MM.1S (cell line): ENCODE data around the gene PSRC1.

ENCODE experiments used
- EZH2 ChIP-seq: fragments of 300-600 bp; sonication (generic); optimal IDR thresholded peaks from 2 replicates; pipeline ENCODE3; 2017; ENCODE audit warnings: low read depth, mild to moderate bottlenecking, antibody characterized with exemption, low read length, mixed read lengths
- TF ChIP-seq, protein P1 (sequence below): fragments of 300-600 bp; sonication (generic); IDR thresholded peaks from 2 replicates; pipeline ENCODE4 v1.5.1; 2016; ENCODE audit warnings: antibody characterized with exemption, low read length, mixed read lengths

DNA sequence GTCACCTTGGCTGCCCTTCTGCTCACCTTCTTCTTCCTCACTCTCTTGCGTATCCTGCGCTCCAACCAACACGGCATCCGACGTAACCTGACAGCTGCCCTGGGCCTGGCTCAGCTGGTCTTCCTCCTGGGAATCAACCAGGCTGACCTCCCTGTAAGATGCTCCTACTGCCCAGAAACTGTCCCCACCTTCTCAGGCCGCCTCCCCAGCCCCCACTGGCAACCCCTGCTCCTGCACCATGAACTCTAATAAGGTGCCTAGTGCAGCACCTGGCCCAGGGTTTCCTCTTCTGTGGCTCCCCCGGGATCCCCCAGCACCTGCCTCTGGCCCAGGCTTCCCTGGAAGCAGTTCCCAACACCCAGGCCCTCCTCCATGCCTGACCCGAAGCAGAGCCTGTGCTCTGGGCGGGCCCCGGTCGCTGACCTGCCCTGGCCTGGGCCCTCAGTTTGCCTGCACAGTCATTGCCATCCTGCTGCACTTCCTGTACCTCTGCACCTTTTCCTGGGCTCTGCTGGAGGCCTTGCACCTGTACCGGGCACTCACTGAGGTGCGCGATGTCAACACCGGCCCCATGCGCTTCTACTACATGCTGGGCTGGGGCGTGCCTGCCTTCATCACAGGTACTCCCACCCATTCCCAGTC lies 12.8 kb downstream of the PSRC1 start:
- TF ChIP-seq, protein P1, sequence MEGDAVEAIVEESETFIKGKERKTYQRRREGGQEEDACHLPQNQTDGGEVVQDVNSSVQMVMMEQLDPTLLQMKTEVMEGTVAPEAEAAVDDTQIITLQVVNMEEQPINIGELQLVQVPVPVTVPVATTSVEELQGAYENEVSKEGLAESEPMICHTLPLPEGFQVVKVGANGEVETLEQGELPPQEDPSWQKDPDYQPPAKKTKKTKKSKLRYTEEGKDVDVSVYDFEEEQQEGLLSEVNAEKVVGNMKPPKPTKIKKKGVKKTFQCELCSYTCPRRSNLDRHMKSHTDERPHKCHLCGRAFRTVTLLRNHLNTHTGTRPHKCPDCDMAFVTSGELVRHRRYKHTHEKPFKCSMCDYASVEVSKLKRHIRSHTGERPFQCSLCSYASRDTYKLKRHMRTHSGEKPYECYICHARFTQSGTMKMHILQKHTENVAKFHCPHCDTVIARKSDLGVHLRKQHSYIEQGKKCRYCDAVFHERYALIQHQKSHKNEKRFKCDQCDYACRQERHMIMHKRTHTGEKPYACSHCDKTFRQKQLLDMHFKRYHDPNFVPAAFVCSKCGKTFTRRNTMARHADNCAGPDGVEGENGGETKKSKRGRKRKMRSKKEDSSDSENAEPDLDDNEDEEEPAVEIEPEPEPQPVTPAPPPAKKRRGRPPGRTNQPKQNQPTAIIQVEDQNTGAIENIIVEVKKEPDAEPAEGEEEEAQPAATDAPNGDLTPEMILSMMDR = no peak
- no peak for TF ChIP-seq EZH2
